HuH-7 (cell line): ENCODE measurements around the gene RNF225.
A peak's percentile ranks its signal among the peaks of the same experiment; 100 is the strongest.
"Not testable (repeated sequence)": the region's sequence is repeated elsewhere in the genome, so short reads cannot be mapped to it uniquely, and the experiment has no call there.

Experiments used
- DNase-seq: peaks from one replicate; pipeline ENCODE4 v3.0.0; 2011; ENCODE audit warnings: low spot score

The RNF225 gene

DNA sequence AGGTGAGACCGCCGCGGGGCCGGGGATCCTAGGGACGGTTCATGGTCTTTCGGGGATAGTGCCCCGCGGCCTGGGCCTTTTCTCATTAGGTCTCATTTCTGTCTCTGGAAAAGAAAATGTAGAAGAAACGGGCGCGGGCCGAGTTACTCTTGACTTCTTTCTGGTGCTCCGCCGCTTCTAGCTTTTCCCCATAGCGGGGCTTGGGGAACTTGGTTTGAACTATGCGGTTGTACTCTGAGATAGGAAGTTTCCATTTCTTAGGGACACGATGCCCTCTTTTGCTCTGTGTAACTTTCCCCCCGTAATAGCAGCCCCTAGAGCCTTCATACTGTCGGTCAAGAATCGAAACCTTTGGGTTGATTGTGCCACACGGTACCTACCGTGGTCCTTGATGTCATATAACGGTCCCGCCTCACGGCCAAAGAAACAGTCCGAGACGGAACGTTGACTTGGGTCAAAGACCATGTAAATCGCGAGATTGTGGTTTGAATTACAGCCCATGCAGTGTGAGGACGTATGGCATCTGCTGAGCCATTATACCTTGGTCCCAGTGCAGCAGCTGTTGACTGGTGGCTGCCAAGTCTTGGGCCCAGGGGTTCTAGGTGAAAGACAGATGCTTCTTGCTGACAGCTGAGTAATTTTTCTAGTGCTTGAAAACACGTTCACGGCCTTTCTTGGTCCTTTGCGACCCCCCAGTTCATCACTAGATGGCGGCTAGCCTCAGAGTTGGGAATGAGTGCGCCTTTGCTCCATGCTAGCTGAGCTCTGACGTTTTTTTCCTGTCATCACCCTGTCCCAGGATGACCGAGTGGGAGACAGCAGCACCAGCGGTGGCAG is 7.9 kb upstream of the RNF225 start:
- no peak for DNase-seq

- no peak for DNase-seq
Observed at GRCh38 chr19:58388175-58388526, 7.3 kb upstream of the RNF225 start.

GRCh38 chr19:58392945-58393724 is 2.3 kb upstream of the RNF225 start:
- DNase-seq, result no peak

DNA sequence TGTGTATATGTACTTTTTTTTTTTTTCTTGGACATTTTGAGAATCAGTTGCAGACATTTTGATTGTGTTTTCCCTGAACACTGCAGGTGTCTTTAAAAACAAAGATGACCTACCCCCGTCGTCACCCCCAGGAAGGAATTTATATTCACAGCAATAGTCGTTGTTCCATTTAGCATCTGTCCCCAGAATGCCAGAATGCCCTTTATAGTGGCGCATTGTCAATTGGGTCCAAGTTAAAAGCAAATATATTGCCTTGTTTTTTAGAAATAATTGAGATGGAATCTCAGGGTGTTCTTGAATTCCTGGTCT is 1.8 kb upstream of the RNF225 start:
- no peak for DNase-seq

DNA sequence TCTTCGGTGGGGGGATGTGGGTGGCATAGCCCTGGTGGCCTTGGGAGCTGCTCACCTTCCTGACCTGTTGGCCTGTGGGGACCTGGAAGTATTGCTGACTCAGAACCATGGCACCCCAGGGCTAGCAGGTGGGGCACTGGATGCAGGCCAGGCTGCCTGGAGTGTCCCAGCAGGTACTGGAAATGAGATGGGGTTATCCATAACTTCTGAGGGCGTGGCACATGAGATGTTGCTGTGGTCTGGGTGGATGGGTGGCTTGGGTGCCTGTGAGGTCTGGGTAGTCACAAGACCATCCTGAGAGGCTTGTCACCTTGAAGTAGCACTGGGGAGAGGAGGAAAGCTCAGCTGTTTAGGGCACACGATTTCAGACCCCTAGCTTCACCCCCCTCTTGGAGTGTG is 636 bp upstream of the RNF225 start:
- DNase-seq, result no peak

- DNase-seq, result no peak
Observed at GRCh38 chr19:58395979-58396627, 647 bp downstream of the RNF225 start.

DNA sequence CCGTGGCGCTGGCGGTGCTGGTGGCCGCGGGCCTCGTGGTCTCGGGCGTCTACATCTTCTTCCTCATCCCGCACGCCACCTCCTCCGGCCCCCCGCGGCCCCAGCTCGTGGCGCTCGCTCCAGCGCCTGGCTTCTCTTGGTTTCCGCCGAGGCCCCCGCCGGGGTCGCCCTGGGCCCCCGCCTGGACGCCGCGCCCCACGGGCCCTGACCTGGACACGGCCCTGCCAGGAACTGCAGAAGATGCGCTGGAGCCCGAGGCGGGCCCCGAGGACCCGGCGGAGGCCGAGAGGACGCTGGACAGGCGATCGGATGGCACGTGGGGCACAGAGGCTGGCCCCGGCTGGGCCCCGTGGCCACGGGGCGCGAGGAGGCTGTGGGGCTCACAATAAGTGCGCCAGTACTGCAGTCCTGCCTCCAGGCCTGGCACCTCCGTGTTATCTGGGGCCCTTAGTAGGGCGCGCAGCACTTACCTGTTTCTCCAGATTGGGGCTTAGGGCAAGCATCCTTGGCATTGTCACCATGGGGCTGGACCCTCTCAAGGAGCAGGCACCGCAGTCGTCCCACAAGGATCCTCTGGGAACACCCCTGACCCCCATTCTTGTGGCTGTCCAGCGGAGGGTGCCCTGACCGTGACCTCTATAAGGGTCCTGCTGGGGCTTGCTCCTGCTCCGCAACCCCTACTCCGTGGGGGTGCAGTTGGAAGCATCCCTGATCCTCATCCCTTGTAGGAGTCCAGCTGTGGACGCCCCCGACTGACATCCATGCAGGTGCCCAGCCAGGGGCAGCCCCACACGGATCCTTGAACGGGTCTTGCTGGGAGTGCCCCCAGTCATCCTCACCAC is 1.5 kb downstream of the RNF225 start:
- DNase-seq, result no peak

DNA sequence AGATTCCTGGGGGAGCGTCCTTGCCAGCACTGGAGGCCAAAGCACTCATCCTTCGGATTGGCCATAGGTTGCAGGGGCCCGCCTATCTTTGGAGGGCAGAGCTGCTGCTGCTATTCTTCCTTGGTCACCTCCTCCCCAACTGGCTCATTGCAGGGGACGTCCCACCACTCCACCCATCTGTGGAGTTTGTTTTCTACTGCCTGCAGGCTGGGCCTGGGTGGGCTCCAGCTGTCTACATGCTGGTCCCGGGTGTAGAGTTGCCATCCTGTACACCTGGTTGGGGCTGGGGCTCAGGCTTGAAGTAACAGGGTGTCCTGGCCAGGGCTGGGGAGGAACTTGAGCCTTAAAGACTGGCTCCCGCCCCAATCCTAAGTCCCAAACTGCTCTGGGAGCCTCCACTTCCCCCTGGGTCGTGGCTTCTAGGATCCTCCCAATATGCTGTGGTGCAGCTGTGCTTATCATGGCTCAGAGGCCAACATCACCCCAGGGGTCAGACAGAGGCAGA is 2.1 kb downstream of the RNF225 start:
- no peak for DNase-seq

GRCh38 chr19:58398087-58398486 is 2.6 kb downstream of the RNF225 start:
- DNase-seq, result no peak

DNA sequence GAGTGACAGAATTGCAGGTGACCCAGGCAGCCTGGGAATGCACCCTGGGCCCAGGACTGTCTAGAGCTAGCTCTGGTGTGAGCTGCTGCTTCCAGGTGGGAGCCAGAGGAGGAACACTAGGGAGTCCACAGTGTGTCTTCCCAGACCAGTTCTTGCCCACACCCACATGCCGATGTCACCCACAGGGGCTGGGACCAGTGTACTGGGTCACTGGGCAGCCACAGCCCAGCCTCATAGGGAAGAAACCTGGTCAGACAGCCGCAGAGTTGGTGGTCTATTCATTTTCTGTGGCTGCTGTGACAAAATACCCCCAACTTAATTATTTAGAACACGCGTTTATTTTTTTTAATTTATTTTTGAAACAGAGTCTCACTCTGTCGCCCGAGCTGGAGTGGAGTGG is 3.1 kb downstream of the RNF225 start:
- DNase-seq, result no peak

GRCh38 chr19:58399903-58400302 is 4.4 kb downstream of the RNF225 start:
- DNase-seq, result no peak

DNA sequence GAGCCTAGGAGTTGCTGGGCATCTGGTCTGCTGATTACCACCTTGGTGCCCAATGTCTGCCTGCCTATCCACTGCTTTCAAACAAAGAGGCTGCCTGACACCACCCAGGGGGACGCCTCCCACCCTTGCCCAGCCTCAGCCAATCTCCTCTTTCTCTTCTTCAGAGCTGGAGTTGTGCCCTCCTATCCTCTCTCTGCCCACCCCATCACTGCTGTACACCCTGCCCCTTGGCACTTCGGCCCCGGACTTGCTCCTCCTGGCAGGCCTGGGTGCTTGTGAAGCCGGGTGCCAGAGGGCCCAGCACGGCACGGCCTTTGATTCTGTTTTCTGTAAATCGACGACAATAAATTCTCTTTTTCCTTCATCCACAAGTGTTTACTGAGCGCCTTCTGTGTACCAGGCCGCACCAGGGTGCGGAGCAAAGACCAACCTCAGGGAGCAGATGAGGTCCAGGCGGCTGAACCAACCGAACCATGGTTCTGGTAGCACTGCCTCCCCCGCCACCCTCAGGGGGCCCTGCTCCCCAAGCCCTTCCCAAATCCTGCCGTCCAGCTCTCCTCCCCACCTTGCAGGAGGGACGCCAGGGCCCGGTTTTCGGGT is 5.0 kb downstream of the RNF225 start:
- no peak for DNase-seq

DNA sequence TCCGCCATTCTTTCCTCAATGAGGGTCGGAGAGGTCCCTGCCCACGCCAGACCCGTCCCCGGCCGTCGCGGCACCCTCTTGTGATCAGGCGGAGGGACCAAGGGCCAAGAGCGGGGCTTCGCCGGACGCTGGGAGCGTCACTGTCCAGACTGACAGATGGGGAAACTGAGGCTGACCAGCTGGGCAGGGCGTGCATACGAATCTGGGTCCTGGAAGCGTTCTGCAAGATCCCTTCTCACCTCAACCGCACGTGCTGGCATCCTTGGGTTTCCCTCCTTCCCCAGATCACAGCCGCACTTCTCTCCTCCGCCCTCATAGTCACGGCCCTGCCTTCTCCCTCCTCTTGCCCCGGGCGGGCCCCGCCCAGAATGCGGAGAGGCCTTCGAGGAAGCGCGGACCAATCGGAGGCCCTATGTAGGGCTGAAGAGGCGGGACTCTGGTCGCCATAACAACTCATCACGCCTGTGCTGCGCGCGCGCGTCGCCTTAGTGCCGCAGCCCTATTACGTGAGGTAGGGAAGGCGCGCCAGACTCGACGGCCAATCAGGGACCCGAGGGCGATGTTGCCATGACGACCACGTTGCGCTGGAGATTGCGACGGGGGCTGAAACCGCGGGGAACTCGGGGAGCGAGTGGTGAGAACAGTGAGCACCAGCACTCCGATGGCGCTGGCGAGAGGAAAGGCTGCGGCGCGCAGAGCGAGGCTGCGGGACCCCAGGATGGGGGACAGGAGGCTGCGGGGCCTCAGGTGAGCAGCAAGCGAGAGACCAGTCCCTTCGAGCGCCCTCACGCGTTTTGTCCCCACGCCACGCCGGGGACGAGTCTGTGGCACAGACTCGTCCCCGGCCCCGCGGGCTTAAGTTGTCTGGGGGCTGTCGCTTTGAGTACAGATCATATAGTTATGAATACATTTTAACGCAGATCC is 5.7 kb downstream of the RNF225 start:
- peak; percentile 98 for DNase-seq

DNA sequence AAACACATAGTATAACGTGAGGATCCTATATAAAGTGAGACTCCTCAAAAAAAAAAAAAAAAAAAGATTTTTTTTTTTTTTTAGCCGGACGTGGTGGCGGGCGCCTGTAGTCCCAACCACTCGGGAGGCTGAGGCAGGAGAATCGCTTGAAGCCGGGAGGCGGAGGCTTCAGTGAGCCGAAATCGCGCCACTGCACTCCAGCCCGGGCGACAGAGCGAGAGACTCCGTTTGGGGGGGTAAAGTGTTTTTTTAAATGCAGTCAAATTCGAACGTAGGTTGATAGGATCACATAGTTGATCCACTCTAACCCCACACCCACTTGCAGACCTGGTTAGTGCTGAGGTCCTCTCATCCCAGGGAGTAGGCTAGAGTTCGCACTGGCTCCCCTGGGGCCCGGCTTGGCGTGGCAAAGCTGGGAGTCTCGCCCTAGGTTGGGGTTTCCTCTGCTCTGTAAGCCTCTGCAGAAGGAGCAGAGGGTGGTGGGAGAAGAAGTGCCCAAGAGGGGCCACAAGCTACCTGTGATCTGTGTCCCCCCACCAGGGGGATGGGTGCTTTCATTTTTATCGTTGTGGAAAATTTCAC is 6.5 kb downstream of the RNF225 start:
- no peak for DNase-seq

- not testable (repeated sequence) for DNase-seq
Observed at GRCh38 chr19:58403920-58404478, 8.5 kb downstream of the RNF225 start.

DNA sequence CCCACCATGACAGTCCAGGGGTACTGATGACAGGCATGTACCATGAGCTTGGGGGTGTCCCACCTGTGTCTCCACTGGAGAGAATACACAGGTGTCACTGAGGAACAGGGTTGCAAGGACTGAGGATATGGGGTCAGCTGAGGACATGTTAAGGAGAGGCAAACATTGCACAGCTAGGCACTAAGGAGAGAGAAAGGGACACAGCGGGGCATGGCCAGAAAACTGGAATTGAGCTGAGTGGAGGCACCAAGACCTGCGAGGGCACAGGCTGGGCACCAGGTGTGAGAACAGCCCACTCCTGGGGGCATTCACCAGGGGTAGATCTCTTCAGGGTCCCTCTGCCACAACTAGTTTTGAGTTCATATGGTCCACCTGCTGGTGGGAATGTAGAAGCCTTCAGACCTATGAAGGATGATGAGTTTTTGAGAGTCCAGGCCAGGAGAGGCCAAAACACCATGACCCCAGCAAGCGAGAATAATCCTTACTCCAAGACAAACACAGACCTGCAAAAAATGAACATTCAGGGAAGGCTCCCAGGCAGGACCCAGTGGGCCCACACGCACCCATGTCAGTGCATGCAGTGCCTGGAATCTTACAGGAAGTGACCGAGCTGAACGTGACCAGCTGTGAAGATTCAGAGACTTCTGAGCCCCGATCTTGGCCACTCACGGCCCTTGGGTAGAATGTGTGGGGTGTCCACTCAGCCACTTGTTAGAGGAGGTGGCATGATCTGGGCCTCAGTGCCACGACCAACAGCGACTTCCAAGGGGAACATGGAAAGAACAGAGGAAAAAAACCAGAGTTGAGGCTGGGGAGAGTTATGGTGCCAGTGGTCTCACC is 11.6 kb downstream of the RNF225 start:
- DNase-seq, result no peak

DNA sequence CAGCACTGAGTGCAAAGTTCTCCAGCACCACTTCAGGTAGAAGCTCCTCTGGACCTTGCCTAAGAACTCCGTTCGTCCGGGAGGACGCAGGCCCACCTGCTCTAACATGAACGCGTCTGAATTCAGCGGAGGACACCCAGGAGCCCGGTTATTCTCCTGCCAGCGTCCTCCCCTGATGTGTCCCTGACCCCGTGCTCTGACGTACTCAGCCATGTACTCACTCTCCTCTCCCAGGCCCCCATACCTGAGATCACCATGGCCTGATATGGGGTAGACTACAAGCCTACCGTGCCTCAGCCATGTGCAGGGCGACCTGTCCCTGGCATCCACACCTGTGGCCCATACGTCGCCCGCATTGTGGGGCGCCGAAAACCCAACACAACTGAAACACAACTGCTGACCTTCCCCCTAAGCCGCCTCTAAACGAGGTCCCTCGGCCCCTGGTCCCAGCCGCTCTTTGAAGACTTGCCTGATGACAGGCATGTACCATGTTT is 12.2 kb downstream of the RNF225 start:
- no peak for DNase-seq

GRCh38 chr19:58408152-58409009 is 12.9 kb downstream of the RNF225 start, which contains the start of gene ZNF584:
TSS of gene ZNF584 (plus strand) at chr19:58408649. CDS start at chr19:58409148, 499 bp downstream.
- DNase-seq, result peak; percentile 93
